ENCODE measurements around the gene CIITA.
"Not testable (repeated sequence)": the region's sequence is repeated elsewhere in the genome, so short reads cannot be mapped to it uniquely, and the experiment has no call there.

CIITA gene

GRCh38 chr16:10950393-10950792 is 73.4 kb downstream of the CIITA start:
- DNase-seq (ENCODE audit: low read depth) = no peak

DNA sequence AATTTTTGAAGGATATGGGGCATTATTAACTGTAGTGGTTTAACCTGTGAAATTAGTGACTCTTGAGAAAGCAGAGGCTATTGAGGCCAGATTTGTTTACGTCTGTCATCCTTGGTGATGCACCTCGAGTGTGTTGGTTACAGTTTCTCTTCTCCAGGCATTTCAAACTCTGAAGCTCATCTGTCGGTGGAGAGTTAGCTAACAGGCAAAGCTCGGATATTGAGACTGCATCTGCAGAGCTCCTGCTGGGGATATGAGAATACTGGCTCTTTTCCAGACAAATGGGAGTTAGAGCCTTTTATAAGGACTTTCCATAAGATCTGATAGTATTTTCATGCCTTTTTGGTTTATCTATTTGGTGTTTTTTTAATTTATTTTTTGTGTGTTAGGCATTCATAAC is 74.0 kb downstream of the CIITA start:
- DNase-seq (ENCODE audit: low read depth) = no peak

DNA sequence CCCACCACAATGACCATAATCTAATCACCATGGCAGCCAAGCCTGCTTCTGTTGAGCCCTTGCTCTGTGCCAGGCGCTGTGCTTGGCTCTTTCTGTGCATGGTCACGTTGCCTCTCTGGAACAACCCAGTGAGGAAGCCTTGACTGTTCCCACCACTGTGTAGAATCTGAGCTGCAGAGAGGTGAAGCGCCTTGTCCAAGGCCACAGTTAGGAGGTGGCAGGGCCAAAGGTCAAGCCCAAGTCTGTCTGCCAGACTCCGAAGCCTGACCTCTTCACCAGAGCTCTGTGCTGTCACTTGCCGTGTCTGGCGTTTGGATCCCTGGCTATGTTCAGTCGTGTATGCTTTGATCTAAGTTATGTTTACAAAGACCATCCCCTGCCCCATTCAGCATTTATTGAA is 77.9 kb downstream of the CIITA start:
- DNase-seq (ENCODE audit: low read depth) = no peak

- no peak for DNase-seq (ENCODE audit: low read depth)
These were observed 80.9 kb downstream of the CIITA start for GRCh38 chr16:10957771-10958482.

- DNase-seq (ENCODE audit: low read depth) = no peak
These were observed 82.2 kb downstream of the CIITA start for GRCh38 chr16:10959161-10959560.

DNA sequence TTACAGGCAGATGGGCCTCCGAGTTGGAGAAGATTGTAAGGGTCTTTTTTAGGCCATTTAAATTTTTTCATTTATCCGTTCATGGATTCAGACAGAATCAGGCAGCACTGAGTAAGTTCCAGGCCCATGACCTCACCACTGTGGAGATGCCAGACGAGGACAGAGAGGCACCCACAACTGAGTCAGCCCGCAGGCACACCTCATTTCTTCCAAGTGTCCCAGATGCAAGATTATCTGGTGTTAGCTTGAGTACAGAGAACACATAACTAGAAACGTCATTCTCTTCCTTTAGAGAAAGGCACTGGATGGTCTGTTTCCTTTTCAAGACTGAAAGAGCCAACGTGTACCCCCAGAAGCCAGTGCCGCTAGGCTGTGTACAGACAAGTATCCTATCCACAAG is 84.2 kb downstream of the CIITA start:
- DNase-seq (ENCODE audit: low read depth) = no peak

DNA sequence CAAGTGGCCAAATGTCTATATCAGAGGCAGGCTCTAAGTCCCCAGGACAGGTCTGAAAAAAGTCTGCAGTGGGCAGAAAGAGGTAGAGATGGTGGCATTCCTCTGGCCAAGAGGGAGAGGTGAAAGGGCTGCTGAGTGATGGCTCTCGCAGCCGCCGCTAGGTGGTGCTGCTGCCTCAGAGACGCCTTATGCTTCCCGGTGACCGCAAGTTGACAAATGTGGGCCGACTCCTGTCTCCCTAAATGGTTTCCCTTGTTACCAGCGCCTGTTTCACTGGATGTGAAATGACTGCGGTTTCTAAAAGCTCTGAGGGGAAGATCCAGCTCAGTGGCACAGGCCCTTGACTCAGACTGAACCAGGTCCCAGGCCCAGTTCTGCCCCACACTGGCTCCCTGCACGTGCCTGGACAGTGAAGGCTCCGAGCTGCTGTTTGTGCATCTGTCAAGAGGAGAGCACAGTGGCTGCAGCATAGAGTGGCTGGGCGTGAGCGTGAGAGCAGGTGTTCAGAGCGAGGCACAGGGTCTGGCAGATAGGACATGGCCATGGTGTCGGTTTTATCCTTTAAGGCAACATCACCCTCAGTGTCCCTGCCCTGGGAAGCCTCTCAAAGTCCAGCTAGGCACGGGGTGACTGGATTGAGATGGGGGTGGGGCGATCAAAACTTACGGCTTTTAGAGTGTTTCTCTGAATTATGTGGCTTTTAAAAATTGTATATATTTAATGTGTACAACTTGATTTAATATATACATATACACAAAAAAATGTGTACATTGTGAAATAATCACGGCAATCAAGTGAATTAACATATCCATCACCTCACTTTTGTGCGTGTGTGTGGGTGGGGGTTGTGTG is 87.3 kb downstream of the CIITA start:
- DNase-seq (ENCODE audit: low read depth) = peak; percentile 80

DNA sequence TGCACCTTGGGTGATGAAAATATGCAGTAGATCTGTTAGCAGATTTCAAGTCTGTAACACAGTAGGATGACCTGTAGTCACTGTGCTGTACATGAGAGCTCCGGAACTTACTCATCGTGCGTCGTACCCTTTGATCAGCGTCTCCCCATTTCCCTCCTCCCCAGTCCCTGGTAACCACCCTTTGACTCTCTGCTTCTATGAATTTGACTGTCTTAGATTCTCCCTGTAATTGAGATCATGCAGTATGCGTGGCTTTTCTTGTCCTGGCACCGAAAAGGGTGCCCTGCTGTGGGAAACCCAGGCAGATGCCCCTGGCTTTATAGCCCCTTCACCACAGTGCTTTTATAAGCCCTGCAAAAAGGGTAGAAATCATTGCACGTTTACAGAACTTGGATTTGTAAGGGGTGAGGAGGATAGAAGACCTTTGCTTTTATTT is 87.9 kb downstream of the CIITA start:
- peak; percentile 53 for DNase-seq (ENCODE audit: low read depth)

- no peak for DNase-seq (ENCODE audit: low read depth)
These were observed 88.5 kb downstream of the CIITA start for GRCh38 chr16:10965440-10966061.

GRCh38 chr16:10966129-10966528 is 89.1 kb downstream of the CIITA start:
- DNase-seq (ENCODE audit: low read depth) = no peak

GRCh38 chr16:10966559-10966958 is 89.6 kb downstream of the CIITA start:
- not testable (repeated sequence) for DNase-seq (ENCODE audit: low read depth)

- DNase-seq (ENCODE audit: low read depth) = no peak
These were observed 91.0 kb downstream of the CIITA start for GRCh38 chr16:10967986-10968385.

- no peak for DNase-seq (ENCODE audit: low read depth)
These were observed 91.5 kb downstream of the CIITA start for GRCh38 chr16:10968498-10968897.

- DNase-seq (ENCODE audit: low read depth) = no peak
These were observed 92.6 kb downstream of the CIITA start for GRCh38 chr16:10969615-10970014.

DNA sequence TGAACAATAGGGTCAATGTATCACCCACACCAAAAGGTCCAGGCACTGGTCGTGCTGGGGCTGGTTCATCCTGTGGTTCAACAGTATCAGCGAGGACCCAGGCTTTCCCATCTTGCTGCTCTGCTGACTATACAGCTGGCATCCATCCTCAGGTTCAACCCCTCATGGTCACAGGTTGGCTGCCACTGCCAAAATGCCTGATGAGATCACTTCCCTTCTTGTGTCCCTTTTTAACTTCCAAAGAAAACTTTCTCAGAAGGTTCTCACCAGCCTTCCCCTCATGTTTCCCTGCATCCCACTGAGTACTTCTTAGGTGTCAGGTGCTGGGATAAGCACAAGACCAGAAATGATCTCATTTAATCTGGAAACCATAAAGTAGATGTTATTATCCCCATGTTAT is 93.1 kb downstream of the CIITA start:
- DNase-seq (ENCODE audit: low read depth) = no peak

DNA sequence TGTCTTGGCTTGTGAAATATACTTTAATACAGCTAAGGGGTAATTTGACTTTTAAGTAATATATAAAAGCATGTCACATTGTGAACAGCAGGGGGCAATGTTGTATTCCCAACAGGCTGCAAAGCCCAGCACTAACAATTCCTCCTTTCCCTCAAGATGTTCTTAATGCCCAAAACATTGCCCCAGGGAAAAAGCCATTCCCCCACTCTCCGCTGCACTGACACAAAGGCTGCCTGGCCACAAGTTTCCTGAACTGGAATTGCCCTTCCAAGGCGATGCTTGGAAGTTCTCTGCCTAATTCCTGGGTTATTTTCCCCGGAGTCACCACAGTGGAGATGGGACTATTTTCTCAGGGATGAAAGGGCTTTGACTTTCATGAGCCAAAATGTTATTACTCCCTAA is 94.6 kb downstream of the CIITA start:
- DNase-seq (ENCODE audit: low read depth) = no peak

DNA sequence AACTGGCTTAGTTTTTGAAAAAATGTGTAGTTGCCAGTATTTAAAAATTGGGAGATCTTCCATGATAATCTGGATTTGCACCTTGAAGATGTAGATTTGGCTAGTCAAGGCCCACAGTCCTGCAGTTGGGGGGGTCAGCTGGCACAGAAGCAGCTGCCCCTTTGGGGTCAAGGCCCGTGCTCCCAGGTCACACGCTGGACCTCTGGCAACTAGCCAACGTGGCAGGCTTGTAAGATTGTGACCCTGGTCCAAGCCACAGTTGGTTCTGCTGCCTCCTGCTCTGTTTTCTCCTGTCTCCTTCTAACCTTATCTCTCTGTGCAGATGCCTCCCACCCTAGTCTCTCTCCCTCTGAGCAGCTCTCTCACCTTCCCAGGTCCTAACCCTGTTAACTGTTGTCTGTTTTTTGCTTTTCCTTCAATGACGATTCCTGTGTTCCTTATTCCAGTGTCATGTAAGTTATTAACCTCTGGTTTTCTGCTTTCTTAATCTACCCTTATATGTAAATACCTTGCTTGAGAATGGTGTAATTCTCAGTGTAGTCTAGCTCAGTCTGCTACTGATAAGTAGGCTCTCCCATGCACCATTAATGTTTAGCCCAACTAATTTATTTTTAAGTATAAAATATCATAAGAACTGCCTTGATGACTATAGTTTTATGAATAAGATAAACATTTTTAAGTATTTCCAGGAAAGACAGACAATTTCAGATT is 95.3 kb downstream of the CIITA start:
- no peak for DNase-seq (ENCODE audit: low read depth)

DNA sequence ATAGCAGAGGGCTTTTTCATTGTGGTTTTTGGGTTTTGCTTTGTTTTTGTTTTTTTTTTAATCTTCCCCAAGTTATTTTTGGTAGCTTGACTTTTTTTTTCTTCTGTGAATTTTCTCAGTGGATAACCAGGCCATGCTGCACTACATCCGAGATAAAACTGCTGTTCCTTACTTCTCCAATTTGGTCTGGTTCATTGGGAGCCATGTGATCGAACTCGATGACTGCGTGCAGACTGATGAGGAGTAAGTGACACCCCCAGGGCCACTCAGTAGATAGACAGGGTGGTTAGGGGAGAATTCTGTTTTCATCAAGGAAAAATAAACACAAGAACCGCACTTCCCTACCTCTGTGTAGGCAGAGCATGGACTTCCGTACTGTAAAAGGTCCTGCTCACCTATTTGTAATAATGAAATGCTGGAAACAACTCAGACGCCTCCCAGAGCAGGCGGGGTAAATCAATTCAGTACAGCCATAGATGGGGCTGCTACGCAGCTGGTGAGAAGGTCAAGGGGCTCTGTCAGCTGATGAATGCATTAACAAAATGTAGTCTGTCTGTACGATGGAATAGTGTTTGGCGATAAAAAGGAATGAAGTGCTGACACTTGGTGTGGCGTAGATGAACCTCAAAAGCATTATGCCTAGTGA is 95.9 kb downstream of the CIITA start:
- no peak for DNase-seq (ENCODE audit: low read depth)

GRCh38 chr16:10976634-10977033 is 99.6 kb downstream of the CIITA start:
- no peak for DNase-seq (ENCODE audit: low read depth)

DNA sequence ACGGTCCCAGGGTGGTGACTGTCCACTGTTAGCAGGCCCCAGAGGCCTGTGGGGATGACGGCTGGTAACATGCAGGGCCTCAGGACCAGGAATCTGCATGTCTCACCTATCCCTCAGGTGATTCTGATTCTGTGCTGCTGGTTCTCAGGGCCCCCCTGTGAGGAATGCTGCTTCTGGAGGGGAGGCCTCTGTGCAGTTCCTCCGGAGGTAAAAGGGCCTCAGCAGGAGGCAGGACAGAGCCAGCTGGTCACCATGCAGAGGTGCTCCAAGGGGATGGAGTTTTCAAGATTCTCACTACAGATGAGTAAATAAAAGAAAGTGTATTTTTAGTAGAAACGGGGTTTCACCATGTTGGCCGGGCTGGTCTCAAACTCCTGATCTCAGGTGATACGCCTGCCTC is 101.1 kb downstream of the CIITA start:
- DNase-seq (ENCODE audit: low read depth) = no peak

- no peak for DNase-seq (ENCODE audit: low read depth)
These were observed 102.0 kb downstream of the CIITA start for GRCh38 chr16:10978871-10979446.

All from activated T-cell treated with anti-CD3 and anti-CD28 coated beads for 24 hours (primary cell).